Endometrial microvascular endothelial cells (primary cell): ENCODE data around the gene TAS2R3. TPM values are rescaled to one million over a fixed set of nuclear protein-coding genes. Genes with fewer than 3 reads are reported as not detected.
"Not testable (repeated sequence)": the region's sequence is repeated elsewhere in the genome, so short reads cannot be mapped to it uniquely, and the experiment has no call there.

Experiments used
- in situ Hi-C: cut with HindIII; loops from 2 replicates; pipeline ENCODE4 v1.10.0; 2017; ENCODE audit warnings: low sequenced_read_pairs, low pct_unique_long_range_greater_than_20kb; ENCODE audit errors: inconsistent ontology term
- total RNA-seq: library from RNA; depleted of rRNA; stranded (reverse); fragments of >200 nt; gene quantifications from one replicate; pipeline ENCODE4 v1.2.3, GENCODE V29; 2015; ENCODE audit errors: inconsistent ontology term

TAS2R3 gene
- total RNA-seq, 1 donor from 2014 or later: not detected

DNA sequence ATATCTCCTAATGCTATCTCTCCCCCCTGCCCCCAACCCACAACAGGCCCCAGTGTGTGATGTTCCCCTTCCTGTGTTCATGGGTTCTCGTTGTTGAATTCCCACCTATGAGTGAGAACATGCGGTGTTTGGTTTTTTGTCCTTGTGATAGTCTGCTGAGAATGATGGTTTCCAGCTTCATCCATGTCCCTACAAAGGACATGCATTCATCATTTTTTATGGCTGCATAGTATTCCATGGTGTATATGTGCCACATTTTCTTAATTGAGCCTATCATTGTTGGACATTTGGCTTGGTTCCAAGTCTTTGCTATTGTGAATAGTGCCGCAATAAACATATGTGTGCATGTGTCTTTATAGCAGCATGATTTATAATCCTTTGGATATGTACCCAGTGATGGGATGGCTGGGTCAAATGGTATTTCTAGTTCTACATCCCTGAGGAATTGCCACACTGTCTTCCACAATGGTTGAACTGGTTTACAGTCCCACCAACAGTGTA is 6.2 kb downstream of the TAS2R3 start:
- in situ Hi-C loops: not testable (repeated sequence)

DNA sequence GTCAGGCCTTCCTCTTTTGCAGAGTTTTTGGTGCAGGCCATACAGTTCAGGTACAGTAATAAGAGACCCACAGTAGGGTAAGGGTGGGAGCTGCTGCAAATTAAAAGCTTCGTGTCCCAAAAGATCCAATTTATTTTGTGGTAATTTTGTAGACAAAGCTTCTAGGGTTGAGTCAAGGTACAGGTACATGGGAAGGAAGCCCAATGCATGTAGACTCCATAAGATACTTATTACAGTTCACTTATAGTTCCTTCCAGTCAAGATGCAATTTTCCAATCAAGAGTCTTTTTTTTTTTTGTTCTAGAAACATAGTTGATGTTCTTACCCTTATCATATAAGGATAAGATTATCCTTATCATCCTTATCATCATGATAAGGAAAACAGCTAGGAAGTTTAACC is 12.5 kb downstream of the TAS2R3 start, which contains the start of gene TAS2R4:
TAS2R4 (plus strand) TSS at position 301 of the 400 bp plus-strand sequence. CDS start 1,815 bp downstream, outside the sequence.
- in situ Hi-C loops: no loop called here

DNA sequence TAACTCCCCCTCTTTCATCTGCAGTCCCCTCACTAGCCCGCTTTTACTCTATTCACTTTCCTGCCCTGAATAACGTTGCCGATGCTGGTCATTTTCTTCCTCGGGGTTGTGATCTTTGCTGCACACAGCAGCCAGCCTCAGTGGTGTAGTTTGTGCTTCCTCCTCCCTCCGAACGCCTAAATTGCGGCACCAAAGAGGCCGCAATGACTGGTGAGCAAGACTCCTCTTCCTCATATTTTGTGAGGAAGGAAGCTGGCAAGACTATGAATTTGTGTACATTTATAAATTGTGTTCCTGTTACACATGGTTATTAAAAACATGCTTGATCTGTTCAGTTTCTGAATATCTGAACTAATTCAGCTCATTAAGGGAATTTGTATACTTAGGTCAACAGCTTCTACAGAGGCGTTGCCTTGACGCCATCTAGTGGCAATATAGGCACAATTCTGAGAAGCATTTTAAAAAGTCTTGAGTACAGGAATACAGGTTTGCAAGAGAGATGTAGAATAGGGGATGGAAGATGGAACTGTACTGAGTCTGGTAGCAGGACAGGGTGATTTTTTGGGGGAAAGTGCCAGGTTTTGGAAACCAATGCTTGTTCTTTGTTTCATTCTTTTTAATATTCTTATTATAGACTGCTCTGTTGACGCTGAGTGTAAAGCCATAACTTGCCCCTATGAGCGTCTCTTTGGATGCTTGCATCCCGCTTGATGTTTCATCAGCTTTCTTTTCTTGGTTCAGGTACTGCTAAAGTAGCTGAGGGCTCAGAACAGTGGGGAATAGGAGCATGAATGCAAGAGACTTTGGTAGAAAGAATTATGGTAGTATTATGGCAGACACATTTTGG is 22.0 kb downstream of the TAS2R3 start:
- in situ Hi-C loops: no loop called here

DNA sequence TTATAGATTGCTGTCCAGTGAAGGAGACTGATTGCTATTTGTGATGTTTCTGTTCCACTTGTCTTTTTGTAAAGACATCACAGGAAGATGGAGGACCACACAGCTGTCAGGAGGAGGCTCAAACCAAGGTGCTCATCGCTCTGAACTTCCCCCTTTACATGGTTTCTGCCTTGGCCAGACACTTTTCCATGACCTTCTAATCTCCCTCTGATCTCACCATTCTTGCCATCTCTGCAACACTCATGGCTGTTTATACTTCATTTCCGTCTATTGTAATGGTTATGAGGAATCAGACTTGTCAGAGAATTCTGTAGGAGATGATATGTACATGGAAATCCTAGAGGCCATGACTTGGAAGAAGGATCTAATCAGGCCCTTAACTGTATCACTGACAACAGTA is 24.4 kb downstream of the TAS2R3 start:
- in situ Hi-C loops: no loop called here

DNA sequence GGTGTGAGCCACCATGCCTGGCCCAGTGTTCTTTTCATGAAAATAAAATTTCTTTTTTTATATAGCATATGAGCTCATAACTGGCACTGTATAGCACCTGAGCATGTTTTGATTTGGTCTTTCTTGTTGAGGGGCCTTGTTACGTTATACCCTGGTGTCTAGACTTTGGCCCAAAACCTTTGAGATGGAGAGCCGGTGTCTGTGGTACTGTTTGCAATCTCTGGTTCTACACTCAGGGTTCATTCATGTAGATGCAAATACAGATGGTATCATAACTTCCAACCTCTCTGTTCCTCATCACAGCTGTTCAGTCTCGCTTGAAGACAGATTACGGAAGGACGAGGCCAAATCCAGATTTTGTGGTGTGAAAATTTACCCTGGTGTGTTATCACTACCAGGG is 26.0 kb downstream of the TAS2R3 start, which contains the start of gene TAS2R5:
TAS2R5 (plus strand) TSS at position 301 of the 400 bp plus-strand sequence. CDS start 145 bp downstream, outside the sequence.
- in situ Hi-C loops: no loop called here

DNA sequence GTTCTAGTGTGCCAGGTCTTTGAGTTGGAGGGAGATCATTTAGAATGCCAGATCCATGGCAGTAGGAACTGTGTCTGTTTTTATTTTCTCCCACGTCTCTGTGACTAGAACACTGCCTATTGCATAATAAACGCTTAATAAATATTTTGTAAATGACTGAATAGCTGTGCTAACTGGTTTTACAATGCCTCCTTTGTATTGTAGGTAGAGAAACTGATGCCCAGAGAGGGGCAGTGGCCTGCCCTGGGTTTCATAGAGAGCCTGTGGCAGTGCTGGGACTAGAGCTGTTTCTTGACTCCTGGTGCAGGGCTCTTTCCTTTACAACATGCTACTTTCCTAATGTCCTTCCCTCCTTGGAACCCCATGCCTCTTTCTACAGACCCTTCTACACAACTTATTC is 28.6 kb downstream of the TAS2R3 start:
- in situ Hi-C loops: no loop called here

Other genes with a start within 250 kb of the TAS2R3 start
- gene AGK, start 212.7 kb upstream of the TAS2R3 start, total RNA-seq: 44.9 TPM
- gene DENND11, start 61.9 kb upstream of the TAS2R3 start, total RNA-seq: 13.8 TPM
- not detected for gene WEE2, start 55.7 kb upstream of the TAS2R3 start, total RNA-seq
- gene SSBP1, start 25.7 kb upstream of the TAS2R3 start, total RNA-seq: 305 TPM
- gene TAS2R4, start 12.6 kb downstream of the TAS2R3 start, total RNA-seq: not detected
- gene TAS2R5, start 26.1 kb downstream of the TAS2R3 start, total RNA-seq: 0.28 TPM
- not detected for gene PRSS37, start 77.4 kb downstream of the TAS2R3 start, total RNA-seq
- not detected for gene OR9A4, start 152.3 kb downstream of the TAS2R3 start, total RNA-seq
- not detected for gene CLEC5A, start 182.9 kb downstream of the TAS2R3 start, total RNA-seq
- gene TAS2R38, start 209.7 kb downstream of the TAS2R3 start, total RNA-seq: not detected
- not detected for gene MGAM, start 231.8 kb downstream of the TAS2R3 start, total RNA-seq